Measurements from ENCODE around the gene SLC35F3. TPM values are rescaled to one million over a fixed set of nuclear protein-coding genes. Genes with fewer than 3 reads are reported as not detected.

The SLC35F3 gene
- total and polyA plus RNA-seq, 2 experiments from 2014 or later = 0.80 to 1.3 TPM

DNA sequence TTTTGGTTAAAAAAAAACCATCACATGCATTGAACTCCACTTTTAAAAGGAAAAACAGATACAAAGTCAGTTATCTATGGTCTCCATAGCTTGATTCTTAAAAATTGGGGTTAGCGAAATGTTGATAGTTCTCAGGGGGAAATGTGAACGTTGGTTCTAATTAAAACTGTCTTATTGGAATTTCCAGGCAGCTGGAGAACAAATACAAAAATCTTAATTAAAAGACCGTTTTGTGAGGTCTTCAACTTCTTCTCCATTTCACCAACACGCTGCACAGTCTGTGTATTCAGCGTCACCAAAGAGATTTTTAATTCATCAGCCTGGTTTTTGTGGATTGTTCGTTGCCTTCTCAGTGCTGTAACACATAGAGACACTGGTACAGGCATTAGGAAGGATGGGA is 369.5 kb downstream of the SLC35F3 start:
- Histone ChIP-seq H3K9me3 (ENCODE audit: low read depth) (no peaks in the 10 kb centered on the region), H3K36me3 (replicated peaks; ENCODE audit: insufficient read depth, low read depth) (no peaks in the 10 kb centered on the region), H2AFZ (no peak overlapping the region), H3K4me1 (ENCODE audit: insufficient read depth) (no peaks in the 10 kb centered on the region), H3K79me2 (no peaks in the 10 kb centered on the region), H3K27ac (no peak overlapping the region), H3K4me3 (no peak overlapping the region), H3K9me2 (replicated peaks; ENCODE audit: insufficient read depth) (no peaks in the 10 kb centered on the region), H4K20me1 (ENCODE audit: insufficient read depth, poor library complexity, severe bottlenecking) (no peaks in the 10 kb centered on the region), H3K4me2 (no peak overlapping the region), H3K27me3 (no peaks in the 10 kb centered on the region)
- TF ChIP-seq EZH2phosphoT487 (IDR thresholded peaks at IDR 0.05; ENCODE audit: low read depth, severe bottlenecking, unreplicated experiment) (no peak), EZH2 (IDR thresholded peaks at IDR 0.05; ENCODE audit: borderline replicate concordance) (no peak)
- TF ChIP-seq, protein P1, sequence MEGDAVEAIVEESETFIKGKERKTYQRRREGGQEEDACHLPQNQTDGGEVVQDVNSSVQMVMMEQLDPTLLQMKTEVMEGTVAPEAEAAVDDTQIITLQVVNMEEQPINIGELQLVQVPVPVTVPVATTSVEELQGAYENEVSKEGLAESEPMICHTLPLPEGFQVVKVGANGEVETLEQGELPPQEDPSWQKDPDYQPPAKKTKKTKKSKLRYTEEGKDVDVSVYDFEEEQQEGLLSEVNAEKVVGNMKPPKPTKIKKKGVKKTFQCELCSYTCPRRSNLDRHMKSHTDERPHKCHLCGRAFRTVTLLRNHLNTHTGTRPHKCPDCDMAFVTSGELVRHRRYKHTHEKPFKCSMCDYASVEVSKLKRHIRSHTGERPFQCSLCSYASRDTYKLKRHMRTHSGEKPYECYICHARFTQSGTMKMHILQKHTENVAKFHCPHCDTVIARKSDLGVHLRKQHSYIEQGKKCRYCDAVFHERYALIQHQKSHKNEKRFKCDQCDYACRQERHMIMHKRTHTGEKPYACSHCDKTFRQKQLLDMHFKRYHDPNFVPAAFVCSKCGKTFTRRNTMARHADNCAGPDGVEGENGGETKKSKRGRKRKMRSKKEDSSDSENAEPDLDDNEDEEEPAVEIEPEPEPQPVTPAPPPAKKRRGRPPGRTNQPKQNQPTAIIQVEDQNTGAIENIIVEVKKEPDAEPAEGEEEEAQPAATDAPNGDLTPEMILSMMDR (IDR thresholded peaks at IDR 0.05; ENCODE audit: poor library complexity) = no peak
- DNase-seq (ENCODE audit: low spot score) = no peak
- WGBS (ENCODE audit: low lambda C conversion rate, missing lambda C conversion rate) = 81% methylated on average over 6 of the region's 6 CpGs

DNA sequence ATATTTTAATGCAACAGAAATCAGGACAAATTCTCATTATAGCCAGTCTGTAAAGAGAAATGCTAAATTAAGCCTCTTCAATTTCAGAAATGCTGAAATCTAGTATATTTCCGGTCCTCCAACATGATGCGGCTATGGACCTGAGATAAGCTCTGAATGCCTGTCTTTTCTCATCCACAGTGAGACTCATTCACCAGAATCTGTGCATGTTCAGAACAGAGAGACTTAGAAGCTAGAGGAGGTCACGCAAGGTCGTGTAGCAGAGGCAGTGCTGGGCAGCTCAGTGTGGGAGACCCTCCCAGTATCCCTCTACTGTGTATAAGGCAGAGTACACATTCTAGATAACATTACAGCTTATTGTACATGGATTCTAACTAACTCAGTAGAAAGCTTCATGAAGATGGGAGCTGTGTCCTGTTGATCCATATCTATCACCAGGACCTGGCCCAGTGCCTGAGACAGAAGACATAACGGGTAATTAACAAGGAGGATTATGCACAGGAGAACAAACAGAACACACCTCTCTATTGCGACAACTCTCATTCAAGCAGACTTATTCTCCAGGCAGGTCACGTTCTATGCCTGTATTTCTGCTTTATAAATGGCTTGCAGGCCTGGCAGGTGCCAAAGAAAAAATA is 371.8 kb downstream of the SLC35F3 start:
- no peaks in the 10 kb centered on the region for H3K27me3 ChIP-seq
- H3K4me2 ChIP-seq = no peak overlapping the region
- TF ChIP-seq EZH2 (IDR thresholded peaks at IDR 0.05; ENCODE audit: borderline replicate concordance) = no peak
- TF ChIP-seq, protein P1 (IDR thresholded peaks at IDR 0.05; ENCODE audit: poor library complexity) = no peak
- no peak for TF ChIP-seq EZH2phosphoT487 (IDR thresholded peaks at IDR 0.05; ENCODE audit: low read depth, severe bottlenecking, unreplicated experiment)
- no peaks in the 10 kb centered on the region for H3K4me1 ChIP-seq (ENCODE audit: insufficient read depth)
- whole genome bisulfite sequencing (ENCODE audit: low lambda C conversion rate, missing lambda C conversion rate) = 69% methylated on average over 7 of the region's 7 CpGs
- no peaks in the 10 kb centered on the region for H3K79me2 ChIP-seq
- no peaks in the 10 kb centered on the region for H3K9me2 ChIP-seq (replicated peaks; ENCODE audit: insufficient read depth)
- H3K27ac ChIP-seq = no peak overlapping the region
- H3K4me3 ChIP-seq = no peak overlapping the region
- H3K9me3 ChIP-seq (ENCODE audit: low read depth) = no peaks in the 10 kb centered on the region
- no peaks in the 10 kb centered on the region for H4K20me1 ChIP-seq (ENCODE audit: insufficient read depth, poor library complexity, severe bottlenecking)
- H2AFZ ChIP-seq = no peak overlapping the region
- H3K36me3 ChIP-seq (replicated peaks; ENCODE audit: insufficient read depth, low read depth) = no peaks in the 10 kb centered on the region
- DNase-seq (ENCODE audit: low spot score) = no peak

DNA sequence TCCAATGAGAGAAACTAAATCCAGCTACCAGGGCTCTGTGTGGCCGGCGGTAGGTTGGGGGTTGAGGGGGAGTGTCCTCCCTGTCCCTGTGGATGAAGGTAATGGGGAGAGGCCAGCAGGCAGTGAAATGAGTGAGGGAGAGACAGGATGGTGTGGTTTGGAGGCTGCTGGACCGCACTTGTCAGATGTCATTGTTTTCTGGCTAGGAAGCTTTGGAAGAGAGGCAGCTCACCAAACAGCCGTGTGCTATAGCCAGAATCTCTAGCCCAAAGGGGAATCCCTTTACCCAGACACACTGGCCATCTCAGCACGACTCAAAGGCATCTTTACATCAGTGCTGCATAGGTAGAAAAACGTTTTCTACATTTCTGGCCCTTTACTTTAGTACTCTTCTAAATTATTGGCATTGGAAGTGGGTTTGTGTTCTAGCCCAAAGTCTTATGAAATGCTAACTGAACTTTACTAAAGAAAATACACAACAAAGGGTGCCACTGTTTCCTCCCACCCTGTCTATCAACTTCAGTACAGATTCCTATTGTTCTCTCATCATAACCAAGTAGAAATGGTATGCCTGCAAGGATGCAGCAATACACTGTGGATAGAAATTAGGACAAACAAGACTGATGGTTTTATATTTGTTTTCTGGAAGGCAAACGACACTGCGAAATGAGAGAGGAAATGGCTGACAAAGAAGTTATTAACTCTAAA is 372.8 kb downstream of the SLC35F3 start:
- Histone ChIP-seq H3K9me3 (ENCODE audit: low read depth) (no peaks in the 10 kb centered on the region), H2AFZ (no peak overlapping the region), H3K27me3 (no peaks in the 10 kb centered on the region), H3K27ac (no peak overlapping the region), H3K9me2 (replicated peaks; ENCODE audit: insufficient read depth) (no peaks in the 10 kb centered on the region), H3K36me3 (replicated peaks; ENCODE audit: insufficient read depth, low read depth) (no peaks in the 10 kb centered on the region), H3K4me2 (no peak overlapping the region), H4K20me1 (ENCODE audit: insufficient read depth, poor library complexity, severe bottlenecking) (no peaks in the 10 kb centered on the region), H3K79me2 (no peaks in the 10 kb centered on the region), H3K4me3 (no peak overlapping the region), H3K4me1 (ENCODE audit: insufficient read depth) (no peaks in the 10 kb centered on the region)
- TF ChIP-seq EZH2phosphoT487 (IDR thresholded peaks at IDR 0.05; ENCODE audit: low read depth, severe bottlenecking, unreplicated experiment) = no peak
- TF ChIP-seq EZH2 (IDR thresholded peaks at IDR 0.05; ENCODE audit: borderline replicate concordance) = no peak
- TF ChIP-seq, protein P1 (IDR thresholded peaks at IDR 0.05; ENCODE audit: poor library complexity) = no peak
- WGBS (ENCODE audit: low lambda C conversion rate, missing lambda C conversion rate) = 67% methylated on average over 8 of the region's 8 CpGs
- no peak for DNase-seq (ENCODE audit: low spot score)
